NOMO-1 treated with DMSO at 0.1 percent for 48 hours (cell line): ENCODE data around the gene ZNF322.
A peak's percentile ranks its signal among the peaks of the same experiment; 100 is the strongest.
"Not testable (repeated sequence)": the region's sequence is repeated elsewhere in the genome, so short reads cannot be mapped to it uniquely, and the experiment has no call there.

Experiments
- DNase-seq: peaks from one replicate; lab custom pipeline; 2025; ENCODE audit not compliant: unreplicated experiment; lab: John Stamatoyannopoulos, UW

Gene ZNF322, protein sequence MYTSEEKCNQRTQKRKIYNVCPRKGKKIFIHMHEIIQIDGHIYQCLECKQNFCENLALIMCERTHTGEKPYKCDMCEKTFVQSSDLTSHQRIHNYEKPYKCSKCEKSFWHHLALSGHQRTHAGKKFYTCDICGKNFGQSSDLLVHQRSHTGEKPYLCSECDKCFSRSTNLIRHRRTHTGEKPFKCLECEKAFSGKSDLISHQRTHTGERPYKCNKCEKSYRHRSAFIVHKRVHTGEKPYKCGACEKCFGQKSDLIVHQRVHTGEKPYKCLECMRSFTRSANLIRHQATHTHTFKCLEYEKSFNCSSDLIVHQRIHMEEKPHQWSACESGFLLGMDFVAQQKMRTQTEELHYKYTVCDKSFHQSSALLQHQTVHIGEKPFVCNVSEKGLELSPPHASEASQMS

DNA sequence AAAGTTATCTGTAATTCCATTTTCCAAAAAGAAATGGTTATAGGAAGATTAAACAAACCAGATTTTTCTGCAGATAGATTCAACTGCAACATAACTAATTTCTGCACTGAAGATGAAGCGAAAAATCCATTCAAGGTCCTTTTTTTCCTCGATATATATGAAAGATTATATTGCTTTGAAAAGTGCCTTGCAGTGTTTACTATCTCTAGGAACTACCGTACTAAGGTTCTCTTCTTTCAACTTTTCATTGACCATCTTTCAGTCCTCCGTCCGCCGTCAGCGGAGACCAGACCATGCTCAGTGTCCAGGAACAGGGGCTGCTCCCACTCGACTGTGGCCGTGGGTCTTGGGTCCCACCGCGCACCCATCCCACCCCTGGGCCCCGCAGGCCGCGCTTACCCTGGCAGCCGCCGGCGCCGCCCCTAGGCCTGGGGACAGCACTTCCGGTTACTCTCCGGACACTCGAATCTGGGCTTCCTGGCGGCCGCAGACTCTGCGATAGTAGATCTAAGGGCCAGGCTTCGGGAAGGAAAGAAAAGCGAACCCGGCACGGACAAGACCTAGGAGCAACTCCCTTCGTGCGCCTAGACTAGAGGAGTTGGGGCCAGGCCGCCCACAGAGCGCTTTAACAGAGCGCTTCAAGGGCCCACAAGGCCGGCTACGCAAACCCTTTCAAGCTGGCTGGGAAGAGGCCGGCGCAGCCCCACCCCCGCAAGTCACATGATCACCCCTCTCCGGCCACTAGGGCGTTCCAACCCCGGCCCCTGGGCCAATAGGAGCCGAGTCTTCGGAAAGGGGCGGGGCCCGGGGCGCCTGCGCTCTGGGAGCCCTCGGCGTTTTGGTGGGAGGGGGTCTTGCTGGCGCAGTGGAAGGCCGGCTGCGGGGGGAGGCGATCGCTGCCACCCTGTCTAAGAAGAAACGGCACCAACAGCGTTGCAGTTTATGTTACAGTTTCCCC lies at the start of gene ZNF322:
TSS of gene ZNF322 (minus strand) at position 705 of the 958 bp plus-strand sequence. CDS start 21,193 bp downstream, outside the sequence.
- peak; percentile 90 for DNase-seq

GRCh38 chr6:26705780-26706179 lies 46.2 kb upstream of the ZNF322 start:
- DNase-seq = not testable (repeated sequence)

- not testable (repeated sequence) for DNase-seq
Measured at GRCh38 chr6:26705352-26705751, 45.8 kb upstream of the ZNF322 start.

DNA sequence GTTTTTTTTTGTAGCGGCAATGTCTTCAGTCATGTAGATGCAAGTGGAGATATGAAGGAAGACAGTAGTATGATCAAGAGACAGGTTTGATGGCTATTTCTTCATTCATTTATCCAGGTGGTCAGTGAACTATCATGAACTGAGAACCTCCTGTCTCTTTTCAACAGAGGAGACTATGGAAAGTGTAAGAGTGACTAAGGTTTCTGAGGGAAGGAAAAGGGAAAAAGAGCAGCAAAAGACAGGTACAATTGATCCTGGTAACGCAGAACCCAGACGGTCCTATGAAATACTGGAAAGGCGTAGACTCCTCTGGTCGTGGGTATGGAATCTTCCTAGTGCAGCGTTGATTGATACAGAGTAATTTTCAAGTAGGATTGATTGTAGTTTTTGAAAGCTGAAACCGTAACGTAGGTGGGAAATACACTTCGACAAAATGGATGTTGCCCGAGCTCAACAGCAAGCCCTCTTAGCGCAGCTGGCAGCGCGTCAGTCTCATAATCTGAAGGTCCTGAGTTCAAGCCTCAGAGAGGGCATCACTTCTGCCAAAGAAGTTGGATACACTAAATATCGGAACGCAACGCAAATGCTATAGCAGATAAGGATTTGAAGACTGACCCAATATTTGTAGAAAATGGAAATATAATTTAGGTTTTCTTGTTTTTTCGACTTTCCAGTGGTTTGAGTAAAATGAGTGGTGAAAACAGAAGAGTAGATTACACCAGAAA lies 41.6 kb upstream of the ZNF322 start:
- not testable (repeated sequence) for DNase-seq

DNA sequence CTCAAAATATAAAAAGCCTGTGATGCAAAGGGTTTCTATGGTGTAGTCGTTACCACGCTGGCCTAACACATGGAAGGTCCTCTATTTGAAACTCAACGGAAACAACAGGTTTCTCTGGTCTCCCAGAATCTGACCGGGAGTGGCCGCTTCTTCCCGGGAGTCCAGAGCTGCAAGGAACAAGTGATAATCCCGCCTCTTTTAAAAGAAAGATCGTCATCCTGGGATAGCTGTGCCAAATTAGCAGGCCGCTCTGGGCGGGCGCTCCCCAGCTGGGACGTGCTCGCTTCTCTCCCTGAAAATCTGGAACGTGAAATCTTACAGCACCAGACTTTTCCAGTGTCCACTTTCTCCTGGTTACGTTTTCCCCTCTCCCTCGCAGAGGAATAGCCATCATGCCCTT lies 38.0 kb upstream of the ZNF322 start:
- not testable (repeated sequence) for DNase-seq

GRCh38 chr6:26689324-26689947 lies 29.9 kb upstream of the ZNF322 start:
- DNase-seq = not testable (repeated sequence)

DNA sequence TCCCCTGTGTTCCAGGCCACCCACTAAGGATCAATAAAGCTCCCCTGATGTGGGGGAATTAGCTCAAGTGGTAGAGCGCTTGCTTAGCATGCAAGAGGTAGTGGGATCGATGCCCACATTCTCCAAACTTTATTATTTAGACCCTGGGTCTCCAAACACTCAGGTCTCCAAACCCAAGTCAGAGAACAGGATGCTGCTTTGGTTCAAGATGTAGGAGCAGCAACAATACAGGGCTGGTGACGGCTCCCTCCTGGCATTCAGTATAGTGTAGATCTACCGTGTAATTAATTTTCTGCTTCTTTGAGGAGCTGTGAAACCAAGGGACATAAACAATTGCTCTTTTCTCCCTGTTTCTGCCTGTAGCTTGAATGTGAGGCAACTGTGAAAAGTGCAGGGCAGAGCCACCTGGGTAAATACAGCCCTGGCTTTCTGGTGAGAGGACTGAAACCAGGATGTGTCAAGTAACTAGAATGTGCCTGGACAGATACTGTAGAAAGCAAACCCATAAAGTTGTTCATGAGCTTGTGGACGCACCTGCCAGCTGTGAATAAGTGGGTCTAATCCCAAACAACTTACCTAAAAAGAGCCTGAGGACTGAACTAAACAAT lies 23.0 kb upstream of the ZNF322 start:
- DNase-seq = not testable (repeated sequence)

DNA sequence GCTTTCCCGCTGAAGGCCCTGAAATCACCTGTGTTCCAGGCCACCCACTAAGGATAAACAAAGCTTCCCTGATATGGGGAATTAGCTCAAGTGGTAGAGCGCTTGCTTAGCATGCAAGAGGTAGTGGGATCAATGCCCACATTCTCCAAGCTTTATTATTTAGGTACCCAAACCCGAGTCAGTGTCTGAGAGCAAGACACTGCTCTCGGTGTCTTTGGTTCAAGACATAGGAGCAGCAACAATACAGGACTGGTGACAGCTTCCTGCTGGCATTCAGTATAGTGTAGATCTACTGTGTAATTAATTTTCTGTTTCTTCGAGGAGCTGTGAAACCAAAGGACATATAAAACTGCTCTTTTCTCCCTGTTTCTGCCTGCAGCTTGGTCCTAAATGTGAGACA lies 13.7 kb upstream of the ZNF322 start:
- not testable (repeated sequence) for DNase-seq

- DNase-seq = not testable (repeated sequence)
Measured at GRCh38 chr6:26670558-26670957, 11.0 kb upstream of the ZNF322 start.

GRCh38 chr6:26670003-26670402 lies 10.5 kb upstream of the ZNF322 start:
- DNase-seq = not testable (repeated sequence)

- peak; percentile 47 for DNase-seq
Measured at GRCh38 chr6:26660000-26660361, 435 bp upstream of the ZNF322 start.

DNA sequence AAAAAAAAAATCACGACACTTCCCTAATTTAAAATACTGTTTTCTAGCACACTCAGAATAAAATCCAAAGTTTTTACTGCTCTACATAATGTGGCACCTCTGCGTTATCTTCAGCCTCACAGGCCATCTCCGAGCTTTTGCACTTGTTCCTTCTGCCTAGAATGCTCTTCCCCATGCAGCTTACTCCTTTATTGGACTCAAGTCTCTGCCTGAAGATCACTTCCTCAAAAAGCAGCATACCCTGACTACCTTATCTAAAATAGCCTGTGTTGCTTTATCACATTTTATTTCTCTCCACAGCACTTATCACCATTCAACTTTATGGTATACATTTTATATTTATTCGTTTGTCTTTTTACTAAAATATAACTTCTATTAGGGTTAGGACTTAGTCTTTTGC lies 2.3 kb downstream of the ZNF322 start:
- DNase-seq = no peak

GRCh38 chr6:26653007-26653406 lies 6.5 kb downstream of the ZNF322 start:
- DNase-seq = no peak

GRCh38 chr6:26651133-26651781 lies 8.3 kb downstream of the ZNF322 start:
- no peak for DNase-seq

DNA sequence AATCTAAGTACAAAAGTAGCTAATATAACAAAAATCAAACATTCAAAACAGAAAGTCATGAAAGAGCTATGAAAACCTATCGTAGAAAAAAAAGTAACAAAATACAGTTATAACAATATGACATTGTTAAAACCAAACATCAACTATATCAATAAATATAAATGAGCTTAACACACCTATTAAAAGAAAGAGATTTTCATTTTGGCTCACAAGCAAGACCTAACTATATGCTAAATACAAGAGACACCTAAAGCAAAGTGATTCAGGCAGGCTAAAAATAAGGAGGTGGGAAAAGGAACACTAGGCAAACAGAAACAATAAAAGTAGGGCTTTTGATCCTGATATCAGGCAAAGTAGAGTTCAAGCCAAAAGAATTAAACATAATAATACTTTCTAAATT lies 13.5 kb downstream of the ZNF322 start:
- no peak for DNase-seq

DNA sequence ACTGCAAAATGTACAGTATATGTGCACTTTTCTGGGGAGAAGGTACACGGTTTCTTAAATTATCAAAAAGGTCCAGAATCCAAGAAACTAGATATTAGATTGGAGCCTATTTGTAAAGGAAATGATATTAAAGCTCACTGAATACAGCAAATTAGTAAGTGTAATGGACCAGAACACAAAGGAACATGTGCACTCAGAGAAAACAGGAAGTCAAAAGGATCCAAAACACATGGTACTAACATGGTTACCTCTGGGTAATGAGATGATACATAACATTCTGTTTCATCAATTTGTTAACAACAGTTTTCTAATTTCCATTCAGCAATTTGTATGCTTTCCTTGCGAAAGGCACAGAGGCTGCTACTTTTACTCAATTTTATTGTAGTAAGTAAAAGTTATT lies 18.7 kb downstream of the ZNF322 start:
- DNase-seq = no peak

DNA sequence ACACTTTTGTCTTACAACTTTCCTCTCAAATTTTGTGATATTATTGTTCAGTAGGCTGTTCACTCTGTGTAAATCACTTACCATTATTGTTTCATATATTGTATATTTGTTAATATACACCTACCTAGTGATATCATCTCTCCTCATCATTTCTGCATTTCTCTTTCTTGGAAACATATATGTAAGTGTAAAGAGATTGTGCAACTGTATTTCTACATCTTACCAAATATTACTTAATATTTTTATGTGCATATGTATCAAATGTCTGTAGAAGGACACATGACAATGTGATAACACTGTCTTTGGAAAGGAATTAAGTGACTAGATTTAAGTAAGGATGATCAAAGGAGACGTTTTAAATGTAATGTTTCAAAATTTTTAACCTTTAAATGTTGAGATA lies 30.2 kb downstream of the ZNF322 start:
- no peak for DNase-seq

- no peak for DNase-seq
Measured at GRCh38 chr6:26627843-26628242, 31.7 kb downstream of the ZNF322 start.

DNA sequence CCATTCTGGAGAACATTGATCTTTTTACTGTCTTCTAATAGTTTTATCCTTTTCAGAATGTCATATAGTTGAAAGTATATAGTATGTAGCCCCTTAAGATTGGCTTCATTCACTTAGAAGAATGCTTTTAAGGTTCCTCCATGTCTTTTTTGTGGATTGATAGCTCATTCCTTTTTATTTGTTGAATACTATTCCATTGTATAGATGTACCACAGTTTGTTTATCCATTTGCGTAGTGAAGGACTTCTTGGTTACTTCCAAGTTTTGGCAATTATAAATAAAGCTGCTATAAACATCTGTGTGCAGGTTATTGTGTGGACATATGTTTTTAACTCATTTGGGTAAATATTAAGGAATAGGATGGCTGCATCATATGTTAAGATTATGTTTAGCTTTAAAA lies 35.0 kb downstream of the ZNF322 start:
- DNase-seq = no peak

- no peak for DNase-seq
Measured at GRCh38 chr6:26623339-26623859, 36.1 kb downstream of the ZNF322 start.
